HPDE6-E6E7 (cell line): Measurements from ENCODE around the gene ATP13A2.

Source experiments
- DNase-seq: peaks from one replicate; pipeline ENCODE4 v3.0.0; 2011; ENCODE audit warnings: missing footprints; ENCODE audit errors: extremely low spot score

ATP13A2 gene, protein sequence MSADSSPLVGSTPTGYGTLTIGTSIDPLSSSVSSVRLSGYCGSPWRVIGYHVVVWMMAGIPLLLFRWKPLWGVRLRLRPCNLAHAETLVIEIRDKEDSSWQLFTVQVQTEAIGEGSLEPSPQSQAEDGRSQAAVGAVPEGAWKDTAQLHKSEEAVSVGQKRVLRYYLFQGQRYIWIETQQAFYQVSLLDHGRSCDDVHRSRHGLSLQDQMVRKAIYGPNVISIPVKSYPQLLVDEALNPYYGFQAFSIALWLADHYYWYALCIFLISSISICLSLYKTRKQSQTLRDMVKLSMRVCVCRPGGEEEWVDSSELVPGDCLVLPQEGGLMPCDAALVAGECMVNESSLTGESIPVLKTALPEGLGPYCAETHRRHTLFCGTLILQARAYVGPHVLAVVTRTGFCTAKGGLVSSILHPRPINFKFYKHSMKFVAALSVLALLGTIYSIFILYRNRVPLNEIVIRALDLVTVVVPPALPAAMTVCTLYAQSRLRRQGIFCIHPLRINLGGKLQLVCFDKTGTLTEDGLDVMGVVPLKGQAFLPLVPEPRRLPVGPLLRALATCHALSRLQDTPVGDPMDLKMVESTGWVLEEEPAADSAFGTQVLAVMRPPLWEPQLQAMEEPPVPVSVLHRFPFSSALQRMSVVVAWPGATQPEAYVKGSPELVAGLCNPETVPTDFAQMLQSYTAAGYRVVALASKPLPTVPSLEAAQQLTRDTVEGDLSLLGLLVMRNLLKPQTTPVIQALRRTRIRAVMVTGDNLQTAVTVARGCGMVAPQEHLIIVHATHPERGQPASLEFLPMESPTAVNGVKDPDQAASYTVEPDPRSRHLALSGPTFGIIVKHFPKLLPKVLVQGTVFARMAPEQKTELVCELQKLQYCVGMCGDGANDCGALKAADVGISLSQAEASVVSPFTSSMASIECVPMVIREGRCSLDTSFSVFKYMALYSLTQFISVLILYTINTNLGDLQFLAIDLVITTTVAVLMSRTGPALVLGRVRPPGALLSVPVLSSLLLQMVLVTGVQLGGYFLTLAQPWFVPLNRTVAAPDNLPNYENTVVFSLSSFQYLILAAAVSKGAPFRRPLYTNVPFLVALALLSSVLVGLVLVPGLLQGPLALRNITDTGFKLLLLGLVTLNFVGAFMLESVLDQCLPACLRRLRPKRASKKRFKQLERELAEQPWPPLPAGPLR

DNA sequence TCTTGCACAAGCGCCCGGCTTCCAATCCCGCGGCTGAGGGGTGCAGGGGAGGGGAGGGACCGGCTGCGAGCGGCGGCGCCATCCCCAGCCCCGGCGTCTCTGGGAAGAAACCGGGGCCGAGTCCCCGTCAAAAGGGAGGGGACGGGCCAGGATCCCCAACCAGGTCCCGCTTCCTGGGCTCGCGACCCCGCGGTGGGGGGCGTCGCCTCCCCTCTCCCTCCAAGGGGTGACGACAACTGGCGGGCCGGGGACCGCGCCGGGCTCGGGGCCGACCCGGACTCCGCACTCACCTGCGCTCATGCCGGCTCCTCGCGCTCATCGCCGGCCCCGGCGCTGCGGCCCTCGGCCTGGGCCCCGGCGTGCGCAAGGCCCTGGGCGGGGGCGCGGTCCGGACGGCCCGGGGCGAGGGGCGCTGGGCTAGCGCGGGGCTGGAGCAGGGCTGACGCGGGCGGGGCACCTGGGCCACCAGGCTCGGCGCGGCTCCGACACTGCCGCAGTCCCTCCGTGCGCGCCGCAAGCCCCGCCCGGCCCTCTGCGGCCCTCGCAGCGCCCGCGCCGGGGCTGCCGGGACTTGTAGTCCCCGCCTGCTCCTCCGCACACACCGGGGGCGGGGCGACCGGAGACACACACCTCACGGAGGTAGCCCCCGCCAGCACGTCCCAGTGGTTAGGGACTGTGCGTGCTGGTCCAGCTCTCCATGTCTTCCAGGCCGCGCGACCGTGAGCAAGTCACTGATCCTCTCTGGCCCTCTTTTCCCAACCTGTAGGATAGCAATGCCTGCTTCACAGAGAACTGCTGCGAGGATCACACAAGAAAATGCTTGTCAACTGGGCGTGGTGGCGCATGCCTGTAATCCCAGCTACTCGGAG, at the start of gene ATP13A2:
ATP13A2 (minus strand) TSS at position 490 of the 869 bp plus-strand sequence; CDS start at position 300, 190 bp downstream.
- DNase-seq: peak; percentile 86

DNA sequence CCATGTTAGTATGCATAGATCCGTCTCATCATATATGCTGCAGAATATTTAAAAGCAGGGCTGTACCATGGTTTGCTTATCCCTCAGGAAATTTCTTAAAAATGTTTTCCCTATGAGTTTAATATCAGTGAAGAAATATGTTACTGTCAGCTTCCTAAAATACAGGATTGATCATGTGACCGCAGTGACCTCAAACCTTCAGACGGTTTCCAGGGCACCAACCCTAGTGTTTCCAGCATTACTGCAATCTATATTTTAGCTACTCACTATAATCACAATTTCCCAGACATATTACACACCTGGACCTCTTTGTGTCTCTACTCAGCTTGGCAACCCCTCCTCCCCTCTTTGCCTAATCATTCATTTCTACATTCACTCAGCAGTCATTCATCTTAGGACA, 49.8 kb upstream of the ATP13A2 start:
- DNase-seq: no peak

DNA sequence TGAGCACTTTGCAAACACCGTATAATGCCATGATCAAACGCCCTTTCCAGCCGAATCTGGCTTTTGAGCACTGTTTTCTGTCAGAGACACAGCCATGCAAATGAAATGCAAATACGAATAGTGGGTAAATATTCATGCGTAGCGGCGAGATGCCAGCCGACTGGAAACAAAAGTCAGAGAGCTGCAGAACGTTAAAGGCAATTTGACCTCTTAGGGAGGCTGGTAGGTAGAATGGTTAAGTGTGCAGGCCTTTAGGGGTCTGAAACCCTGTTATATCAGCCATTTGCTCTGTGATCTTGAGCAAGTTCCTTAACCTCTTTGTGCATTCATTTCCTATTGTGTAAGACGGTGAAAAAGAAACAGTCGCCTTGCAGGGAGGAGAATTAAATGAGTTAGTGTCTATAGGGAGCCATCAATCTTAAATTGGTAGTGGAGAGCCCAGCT, 48.6 kb upstream of the ATP13A2 start:
- DNase-seq: no peak

DNA sequence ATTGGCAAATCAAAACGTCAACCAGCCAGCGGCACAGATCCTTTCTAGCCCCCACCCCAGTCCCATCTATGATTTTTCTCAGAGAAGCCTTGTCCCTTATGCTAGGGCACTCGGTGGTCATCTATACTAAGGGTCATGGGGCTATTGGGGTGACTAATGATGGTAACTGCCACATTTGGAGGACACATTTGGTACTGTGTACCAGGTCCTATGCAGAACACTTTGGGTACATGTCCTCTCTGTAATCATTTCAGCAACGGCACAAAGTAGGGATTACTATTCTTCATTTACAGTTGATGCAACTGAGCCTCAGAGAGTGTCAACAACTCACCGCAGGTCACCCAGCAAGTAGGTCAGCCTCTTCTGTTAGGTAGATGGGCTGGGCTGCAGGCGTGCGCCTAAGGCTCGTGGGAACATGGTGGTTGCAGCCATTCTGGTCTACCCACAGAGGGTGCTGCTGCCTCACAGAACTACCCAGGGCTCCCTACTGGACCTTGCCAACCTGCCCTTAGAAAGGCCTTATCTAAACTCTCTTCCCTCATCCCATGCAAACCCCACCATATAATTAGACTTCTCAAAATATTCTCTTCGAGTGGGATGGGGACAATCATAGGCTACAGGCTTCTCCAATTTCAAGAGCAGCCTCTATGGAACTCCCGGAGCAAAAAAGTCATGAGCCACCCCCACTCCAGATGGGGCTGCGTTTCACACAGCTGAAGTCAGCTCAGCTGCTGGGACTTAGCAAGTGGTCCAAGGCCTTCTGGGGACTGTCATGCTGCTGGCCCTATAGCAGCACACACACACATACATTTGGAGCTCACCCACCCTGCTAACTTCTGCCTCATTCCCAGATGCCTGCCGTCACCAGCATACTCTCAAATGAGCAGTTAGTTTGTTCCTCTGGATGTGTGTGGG, 47.9 kb upstream of the ATP13A2 start:
- peak; percentile 86 for DNase-seq

DNA sequence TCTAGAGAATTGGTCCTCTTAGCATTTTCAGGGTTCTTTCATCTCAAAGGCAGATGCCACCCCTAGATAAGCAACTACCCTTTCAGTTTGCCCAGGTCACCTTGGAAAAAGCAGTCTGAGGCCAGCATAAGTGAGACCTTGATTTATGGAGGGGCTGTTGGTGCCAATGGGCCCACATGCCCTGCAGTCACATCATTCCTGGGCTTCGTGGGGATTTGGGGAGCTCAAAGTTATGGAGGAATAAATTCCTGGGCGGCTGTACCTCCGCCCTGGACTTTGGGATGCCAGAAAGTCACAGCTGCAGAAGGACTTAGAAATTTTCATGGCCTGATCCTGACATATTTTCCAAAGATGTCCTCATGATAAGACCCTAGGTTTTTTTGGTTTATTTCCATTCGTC, 44.8 kb upstream of the ATP13A2 start:
- no peak for DNase-seq

DNA sequence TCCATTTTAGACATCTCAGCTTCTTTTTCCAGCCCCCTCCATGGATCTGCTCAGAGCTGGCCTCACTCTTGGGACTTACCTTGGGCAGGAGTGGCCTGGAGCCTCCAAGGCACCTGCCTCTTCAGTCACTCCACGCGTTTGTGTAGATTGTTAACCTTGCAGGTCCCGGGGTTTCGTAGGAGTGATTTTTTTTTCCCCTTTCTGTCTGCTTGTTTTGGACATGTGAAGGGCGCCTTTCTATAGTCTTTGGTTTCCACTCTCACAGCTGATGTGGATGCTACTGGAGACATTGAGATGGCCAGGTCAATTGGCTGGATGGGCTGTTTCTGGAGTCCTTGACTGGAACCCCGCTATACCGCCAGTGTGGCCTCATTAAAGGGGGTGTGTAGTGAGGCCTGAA, 44.1 kb upstream of the ATP13A2 start:
- DNase-seq: no peak

DNA sequence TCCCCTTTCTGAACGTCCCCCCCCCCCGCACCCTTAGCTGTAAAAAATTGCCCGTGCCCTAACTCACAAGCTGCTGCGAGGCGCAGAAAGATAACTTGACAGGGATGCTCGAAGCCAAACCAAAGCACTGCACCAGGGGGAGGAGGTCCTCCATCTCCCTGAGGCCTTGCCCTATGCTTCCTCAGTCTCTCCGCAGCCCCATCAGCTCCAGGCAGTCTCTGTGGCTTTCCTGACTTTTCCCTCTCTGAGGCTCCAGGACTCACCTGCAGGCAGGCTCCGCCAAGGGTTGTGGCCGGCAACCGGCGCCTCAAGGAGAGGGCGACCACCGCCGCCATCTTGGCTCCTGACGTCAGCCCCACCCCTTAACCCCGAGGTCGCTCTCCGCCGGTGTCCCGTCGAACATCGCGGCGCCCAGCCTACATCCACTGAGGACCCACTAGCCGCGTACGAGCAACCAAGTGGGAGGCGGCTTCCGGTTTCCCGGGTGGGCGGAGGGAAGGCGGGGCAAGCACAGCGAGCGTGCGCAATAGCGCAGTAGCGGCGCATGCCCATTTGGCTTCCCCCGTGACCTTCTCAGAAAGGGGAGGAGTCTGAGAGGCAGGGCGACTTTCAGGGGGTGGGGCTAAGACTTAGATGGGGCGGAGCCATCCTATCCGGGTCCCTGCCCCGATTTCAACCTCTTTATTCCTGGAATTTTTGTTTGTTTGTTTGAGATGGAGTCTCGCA, 42.1 kb upstream of the ATP13A2 start, which contains the start of gene SDHB:
SDHB (minus strand) TSS at position 348 of the 726 bp plus-strand sequence; CDS start at position 335, 13 bp downstream.
- peak; percentile 97 for DNase-seq

DNA sequence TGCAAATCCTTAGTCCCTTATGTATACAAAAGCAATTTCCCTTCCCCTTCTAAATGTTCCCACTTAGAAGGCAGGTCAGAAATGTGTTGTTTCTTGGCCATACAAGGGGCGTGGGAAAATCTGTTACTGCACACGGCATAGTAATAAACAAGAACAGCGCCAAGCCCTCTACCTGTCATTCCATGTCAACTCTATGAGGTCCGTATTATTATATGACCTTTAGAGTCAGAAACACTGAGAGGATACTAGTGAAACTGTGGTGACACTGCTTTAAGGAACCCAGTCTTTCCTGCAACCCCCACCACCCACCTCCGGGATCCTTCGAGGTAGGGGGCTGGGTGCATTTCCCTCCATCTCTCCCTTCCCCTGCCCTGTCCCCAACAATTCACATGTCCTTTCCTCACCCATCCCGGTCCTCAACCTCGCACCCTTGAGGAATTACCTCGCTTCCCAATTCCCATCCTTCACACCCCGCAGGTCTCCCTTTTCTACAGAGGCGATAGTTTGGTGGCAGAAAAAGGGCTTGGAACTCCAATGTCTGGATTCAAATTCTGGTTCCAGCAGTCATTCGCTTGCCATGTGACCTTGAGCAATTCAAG, 41.5 kb upstream of the ATP13A2 start:
- no peak for DNase-seq

DNA sequence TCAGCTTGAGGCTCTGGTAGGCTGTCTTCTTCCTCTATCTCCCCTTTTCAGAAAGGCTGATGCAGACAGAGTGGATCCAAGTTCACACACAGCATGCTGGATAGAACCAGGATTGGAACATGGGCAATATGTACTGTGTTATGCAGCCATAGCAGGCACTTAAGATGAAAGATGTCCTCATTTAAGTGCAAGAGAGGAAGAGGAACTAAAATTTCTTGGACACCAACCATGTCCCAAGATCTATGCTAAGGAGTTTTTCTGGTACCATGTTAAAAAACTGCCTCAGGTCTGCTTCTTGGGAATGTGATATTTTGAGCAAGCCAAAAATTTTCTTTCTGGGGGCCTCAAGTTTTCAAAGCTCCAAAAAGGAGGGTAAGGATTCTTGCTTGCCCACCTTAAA, 40.9 kb upstream of the ATP13A2 start:
- DNase-seq: no peak

DNA sequence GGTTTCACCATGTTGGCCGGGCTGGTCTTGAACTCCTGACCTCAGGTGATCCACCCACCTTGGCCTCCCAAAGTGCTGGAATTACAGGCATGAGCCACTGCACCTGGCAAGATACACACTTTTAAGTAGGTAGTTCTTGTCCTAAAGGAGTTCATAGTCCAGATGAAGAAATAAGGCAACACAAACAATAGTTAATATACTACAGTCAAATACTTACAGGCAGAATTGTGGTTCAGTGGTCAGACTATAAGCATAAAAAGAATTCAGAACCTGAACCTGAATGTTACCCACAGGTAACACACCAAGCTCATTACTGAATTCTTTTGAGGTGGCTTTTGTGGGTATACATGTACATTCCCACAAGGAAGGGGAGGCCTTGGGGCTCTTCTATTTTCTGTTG, 40.3 kb upstream of the ATP13A2 start:
- DNase-seq: no peak

DNA sequence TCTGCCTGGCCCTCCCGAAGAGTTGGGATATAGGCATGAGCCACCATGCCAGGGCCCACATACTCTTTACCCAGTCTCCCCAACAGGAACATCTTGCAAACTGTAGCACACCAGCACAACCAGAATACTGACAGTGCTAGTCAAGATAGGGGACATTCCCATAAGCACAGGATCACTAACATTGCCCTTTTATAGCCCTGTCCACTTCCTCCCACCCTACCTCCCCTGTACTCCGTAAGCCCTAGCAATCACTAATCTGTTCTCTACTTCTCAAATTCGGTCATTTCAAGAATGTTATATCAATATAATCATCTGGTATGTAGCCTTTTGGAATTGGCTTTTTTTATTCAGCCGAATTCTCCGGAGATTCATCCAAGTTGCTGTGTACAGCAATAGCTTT, 36.2 kb upstream of the ATP13A2 start:
- DNase-seq: no peak

DNA sequence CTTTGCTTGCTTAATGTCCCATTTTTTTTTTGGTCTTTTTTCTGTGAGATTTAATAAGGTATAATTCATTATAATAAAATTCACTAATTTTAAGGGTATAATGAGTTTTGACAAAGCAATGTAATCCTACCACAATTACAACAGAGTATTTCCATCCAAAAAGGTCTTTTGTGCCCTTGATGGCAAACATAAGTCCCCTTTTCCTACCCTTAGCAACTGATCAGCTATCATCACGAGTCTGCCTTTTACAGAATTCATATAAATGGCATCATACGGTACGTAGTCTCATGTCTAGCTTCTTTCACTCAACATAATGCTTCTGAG, 34.6 kb upstream of the ATP13A2 start:
- no peak for DNase-seq

DNA sequence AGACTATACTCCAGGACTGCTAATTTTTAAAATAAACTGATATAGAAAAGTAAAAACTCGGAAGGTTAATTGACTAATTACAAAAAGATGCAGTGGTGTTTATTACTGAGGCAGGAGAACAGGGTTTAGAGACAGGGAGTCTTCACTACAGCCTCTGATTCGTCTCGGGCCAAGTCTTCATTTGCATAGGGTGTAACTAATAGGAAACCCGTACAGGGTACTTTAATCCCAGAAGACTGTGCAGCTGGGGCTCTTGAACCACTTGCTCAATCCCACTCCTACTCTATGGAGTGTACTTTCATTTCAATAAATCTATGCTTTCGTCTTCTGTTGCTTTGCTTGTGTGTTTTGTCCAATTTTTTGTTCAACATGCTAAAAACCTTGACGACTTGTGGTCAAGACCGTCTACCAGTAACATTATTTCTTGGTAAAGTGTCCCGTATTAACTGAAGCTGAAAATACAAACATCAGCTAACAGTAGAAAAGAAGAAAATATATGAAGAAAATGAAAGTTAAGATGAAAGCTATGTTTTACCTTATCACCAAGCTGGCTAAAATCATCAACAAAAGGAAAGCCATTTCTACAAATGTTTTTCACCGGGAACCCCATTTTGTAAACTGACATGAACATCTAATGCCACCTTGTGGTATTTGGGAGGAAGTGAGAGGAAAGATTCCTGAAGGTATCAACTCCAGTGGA, 34.1 kb upstream of the ATP13A2 start:
- DNase-seq: peak; percentile 58

DNA sequence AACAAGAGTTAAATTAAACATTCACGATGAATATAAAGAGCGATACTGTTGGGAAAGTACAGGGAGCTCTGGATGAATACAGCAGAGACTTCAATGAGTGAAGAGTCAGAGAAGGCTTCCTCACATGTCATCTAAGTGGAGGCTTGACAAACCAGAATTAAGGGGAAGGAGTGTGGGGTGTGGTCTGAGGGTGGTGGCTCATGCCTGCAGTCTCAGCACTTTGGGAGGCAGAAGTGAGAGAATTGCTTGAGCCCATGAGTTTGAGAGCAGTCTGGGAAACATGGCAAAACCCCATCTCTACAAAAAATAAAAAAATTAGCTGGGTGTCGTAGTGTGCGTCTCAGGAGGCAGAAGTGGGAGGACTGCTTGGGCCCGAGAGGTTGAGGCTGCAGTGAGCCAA, 33.4 kb upstream of the ATP13A2 start:
- DNase-seq: no peak

DNA sequence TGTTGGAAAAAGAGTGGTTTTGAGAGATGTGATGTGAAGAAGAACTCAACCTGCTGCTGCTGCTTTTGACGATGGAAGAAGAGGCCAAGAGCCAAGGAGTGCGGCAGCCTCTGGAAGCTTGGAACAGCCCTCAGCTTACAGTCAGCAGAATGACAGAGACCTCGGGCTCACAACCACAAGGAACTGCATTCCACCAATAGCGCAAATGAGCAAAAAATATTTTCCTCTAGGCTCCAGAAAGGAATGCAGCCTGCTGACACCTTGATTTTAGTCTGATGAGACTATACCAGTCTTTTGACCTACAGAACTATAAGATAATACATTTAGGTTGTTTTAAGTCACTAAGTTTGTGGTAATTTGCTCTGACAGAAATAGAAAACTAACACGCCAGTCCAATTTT, 31.9 kb upstream of the ATP13A2 start:
- DNase-seq: no peak

DNA sequence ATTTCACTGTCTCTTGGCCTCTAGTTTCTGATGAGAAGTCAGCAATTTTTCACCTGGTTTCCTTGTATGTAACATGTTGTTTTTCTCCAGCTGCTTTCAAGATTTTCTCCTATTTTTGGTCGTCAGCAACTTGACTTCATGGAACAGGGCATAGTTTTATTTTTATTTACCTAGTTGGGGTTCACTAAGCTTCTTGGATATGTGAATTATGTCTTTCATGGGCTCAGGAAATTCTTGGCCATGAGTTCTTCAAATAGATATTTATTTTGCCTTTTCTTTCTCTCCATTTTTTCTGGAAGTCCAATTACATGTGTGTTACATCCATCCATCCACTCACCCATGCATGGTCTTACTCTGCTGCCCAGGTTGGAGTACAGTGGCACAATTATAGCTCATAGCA, 28.4 kb upstream of the ATP13A2 start:
- DNase-seq: no peak

DNA sequence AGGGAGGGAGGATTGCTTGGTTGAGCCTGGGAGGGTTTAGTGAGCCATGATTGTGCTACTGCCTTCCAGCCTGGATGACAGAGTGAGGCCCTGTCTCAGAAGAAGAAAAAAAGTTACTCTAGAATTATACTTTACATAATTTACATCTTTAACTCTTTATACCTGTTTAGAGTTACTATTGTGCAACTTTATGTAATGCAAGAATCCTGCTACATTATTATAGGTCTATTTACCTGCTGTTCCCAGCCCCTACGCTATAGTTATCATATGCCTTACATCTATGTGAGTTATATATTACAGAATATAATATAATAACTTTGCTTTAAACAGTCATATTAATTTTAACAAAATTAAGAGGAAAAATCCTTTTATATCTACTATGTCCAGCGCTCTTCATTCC, 27.8 kb upstream of the ATP13A2 start:
- no peak for DNase-seq

DNA sequence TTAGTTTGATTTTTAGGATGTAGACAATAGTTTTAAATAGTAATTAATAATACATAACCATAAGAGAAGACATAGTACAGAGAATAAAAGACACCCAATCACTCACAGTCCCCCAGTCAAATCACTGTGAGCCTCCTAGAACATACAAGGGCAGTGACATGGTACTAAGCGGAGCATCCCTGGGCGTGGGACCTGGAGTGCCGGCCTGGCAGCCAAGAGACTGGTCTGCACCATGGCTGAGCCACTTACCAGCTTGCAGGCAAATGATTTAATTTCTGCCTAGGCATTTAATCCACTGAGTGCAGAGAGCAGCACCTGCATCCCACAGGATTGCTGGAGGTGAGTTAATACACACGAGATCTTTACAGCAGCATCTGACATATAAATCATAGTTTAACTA, 21.8 kb upstream of the ATP13A2 start:
- DNase-seq: no peak
